Omental fat pad (tissue), 4 donors: ENCODE results near the gene VGF. TPM values are rescaled to one million over a fixed set of nuclear protein-coding genes. Genes with fewer than 3 reads are reported as not detected.

ENCODE experiments used
- ATAC-seq: fragments of 150-250 bp; one replicate; pipeline ENCODE4 v1.9.1; 2016; ENCODE audit warnings: mild to moderate bottlenecking, moderate library complexity; ENCODE audit not compliant: low FRiP score
- DNase-seq: peaks from one replicate; pipeline ENCODE4 v3.0.0-alpha.2; 2019; ENCODE audit warnings: low spot score
- total RNA-seq, 4 donors: library from RNA; depleted of rRNA; stranded (reverse); fragments of >200 nt; gene quantifications; one replicate each; pipeline ENCODE4 v1.1.0, GENCODE V29; 2016
- TF ChIP-seq, protein P1 (sequence below), 3 donors: fragments of 450-650 bp; IDR thresholded peaks; one replicate each; pipeline ENCODE4 v1.5.1; 2016 to 2017; ENCODE audit warnings: antibody characterized with exemption in 3 of 3, mild to moderate bottlenecking in 3 of 3, moderate library complexity in 2 of 3

The VGF gene
- total RNA-seq, 4 donors from 2014 or later: 0.60 TPM; not detected in 3

DNA sequence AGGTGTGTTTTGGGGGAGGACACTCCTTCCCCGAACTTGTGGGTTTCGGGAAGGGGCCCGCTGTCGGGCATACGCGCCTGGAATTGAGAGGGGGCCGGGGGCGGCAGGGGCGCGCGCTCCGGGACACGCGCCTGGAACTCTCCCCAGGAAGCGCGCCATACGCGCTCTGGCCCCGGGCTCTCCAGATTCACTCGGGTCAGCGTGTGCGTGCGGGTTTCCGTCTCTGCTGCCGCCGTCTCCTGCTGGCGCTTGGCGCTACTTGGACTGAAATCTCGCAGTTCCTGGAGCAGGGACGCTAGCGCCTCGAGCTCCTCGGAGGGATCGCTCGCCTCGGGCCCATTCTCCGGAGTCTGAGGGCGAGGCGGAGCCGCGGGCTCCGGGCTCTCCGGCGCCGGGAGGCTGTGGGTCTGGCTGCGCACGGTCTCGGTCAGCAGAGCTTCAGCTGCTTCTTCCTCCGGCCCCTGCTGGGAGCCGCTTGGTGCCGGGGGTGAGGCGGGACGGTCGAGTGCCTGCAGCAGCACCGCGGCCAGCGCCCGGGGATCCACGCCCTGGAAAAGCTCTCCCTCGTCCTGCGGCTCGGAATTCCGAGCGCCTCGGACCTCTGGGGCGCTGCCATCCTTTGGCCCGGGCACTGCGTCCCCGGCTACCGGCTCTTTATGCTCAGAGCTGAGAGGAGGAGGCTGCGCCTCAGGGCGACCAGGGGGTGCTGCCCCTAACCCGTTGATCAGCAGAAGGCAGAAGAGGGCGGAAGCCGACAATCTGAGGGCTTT, 1.1 kb downstream of the VGF start:
- DNase-seq (no peak), ATAC-seq (no peak)
- TF ChIP-seq, protein P1, sequence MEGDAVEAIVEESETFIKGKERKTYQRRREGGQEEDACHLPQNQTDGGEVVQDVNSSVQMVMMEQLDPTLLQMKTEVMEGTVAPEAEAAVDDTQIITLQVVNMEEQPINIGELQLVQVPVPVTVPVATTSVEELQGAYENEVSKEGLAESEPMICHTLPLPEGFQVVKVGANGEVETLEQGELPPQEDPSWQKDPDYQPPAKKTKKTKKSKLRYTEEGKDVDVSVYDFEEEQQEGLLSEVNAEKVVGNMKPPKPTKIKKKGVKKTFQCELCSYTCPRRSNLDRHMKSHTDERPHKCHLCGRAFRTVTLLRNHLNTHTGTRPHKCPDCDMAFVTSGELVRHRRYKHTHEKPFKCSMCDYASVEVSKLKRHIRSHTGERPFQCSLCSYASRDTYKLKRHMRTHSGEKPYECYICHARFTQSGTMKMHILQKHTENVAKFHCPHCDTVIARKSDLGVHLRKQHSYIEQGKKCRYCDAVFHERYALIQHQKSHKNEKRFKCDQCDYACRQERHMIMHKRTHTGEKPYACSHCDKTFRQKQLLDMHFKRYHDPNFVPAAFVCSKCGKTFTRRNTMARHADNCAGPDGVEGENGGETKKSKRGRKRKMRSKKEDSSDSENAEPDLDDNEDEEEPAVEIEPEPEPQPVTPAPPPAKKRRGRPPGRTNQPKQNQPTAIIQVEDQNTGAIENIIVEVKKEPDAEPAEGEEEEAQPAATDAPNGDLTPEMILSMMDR (IDR thresholded peaks at IDR 0.05): no peak

DNA sequence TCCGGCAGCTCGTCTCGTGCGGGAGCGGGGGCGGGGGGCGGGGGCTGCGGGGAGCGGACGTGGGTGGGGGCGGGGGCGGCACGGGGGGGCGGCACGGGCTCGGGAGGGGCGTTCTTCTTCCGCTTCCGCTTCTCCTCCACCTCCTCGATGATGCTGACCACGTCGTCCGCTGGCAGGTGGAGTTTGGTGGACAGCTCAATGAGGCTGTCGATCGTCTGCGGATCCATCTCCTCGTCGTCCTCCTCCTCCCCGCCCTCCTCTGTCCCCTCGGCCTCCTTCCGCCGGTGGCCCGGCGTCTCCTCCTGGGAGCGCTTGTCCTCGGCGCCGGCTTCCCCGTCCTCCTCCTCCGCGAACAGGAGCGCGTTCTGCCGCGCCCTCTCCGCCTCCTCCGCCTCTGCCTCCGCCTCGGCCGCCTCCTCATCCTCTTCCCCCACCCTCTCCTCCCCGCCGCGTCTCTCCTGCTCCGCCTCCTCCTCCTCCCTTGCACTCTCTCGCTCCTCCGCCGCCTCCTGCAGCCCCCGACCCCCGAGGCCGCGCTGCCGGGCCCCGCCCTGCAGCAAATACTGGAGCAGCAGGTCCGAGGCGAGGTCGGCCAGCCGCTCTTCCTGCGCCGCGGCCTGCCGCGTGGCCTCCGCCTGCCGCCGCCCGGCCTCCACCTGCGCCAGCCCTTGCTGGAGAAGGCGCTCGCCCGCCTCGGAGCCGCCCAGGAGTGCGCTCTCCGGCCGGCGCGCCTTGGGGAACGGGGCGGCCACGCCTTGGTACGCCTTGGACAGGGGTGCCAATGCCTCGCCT, 1.9 kb downstream of the VGF start:
- TF ChIP-seq, protein P1 (IDR thresholded peaks at IDR 0.05): no peak
- ATAC-seq (no peak), DNase-seq (no peak)

DNA sequence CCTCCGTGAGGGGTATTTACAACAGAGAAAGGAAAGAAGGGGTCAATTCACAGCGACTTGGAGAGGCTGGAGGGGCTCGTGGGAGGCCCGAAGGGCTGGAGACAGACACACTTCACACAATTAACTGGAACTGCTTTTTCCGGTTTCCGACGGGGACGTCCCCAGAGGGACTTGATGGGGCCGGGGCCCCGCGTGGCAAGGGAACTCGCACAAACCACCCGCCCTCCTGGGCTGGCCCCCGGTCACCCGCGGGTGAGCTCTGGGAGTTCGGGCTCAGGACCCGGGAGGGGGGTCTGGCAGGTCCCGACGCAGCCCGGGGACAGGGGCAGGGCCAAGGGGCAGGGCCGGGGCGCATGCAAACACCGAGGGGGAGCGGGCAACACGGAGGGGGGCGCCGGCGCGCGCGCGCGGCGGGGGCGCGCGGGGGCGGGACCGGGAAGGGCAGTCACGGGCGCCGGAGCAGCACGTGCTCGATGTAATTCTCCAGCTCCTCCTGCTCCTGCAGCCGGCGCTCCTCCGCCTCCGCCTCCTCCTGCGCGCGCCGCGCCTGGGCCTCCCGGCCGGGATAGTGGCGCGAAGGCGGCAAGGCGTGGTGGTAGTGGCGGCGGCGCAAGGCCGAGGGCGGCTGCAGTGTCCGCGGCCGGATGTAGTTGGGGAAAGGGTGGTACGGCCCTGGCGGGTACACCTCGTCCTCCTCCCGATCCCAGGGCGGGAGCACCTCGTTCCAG, 2.7 kb downstream of the VGF start:
- no peak for ATAC-seq
- TF ChIP-seq, protein P1 (IDR thresholded peaks at IDR 0.05): no peak
- DNase-seq: no peak

DNA sequence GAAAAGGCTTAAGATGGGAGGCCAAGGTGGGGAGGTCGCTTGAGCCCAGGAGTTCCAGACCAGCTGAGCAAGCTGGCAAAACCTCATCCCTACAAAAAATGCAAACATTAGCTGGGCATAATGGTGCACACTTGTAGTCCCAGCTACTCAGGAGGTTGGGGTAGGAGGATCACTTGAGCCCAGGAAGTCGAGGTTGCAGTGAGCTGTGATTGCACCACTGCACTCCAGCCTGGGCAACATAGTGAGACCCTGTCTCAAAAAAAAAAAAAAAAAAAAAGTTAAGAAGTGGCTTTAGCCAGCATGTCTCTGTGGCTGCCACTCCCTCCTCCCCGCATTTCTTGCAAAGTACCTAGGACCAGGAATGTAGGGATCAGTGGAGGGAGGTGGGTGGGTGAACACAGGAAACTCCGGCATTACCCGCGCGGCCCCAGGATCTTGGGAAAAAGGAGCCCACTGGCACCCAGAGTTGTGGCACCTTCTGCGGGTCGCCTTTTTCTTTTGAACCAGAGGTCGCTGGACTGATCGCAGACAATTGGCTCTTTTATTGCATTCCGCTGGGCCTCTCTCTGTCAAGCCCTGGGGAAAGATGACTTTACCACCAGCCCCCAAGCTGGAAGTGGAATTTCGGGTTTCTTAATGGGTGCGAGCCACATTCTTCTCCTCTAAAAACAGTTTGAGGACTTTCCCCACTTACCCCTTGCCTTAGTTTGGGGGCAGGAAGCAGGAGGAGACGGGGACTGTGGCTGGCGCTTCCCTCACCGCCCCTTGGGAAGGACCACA, 3.5 kb downstream of the VGF start:
- ATAC-seq: no peak
- DNase-seq: no peak
- TF ChIP-seq, protein P1 (IDR thresholded peaks at IDR 0.05): no peak

DNA sequence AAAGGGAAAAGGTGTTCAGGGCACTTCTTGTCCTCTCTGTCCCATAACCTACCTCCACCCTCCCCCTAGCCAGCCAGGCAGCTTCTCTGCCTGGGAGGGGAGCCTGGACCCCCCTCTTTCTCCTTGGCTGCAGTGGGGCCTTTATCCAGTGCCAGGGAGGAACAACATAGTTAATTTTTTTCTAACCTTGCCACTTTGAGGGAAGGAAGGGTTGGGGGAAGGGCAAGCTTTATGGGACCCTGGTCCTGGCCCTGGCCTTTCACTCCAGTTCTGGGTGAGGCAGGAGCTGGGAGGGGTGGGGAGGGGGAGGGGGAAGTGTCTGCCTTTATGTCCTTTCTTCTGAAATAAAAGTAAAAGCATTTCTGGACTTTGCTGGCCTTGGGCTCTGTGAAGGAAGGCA, 4.5 kb downstream of the VGF start:
- TF ChIP-seq, protein P1 (IDR thresholded peaks at IDR 0.05): no peak
- no peak for ATAC-seq
- DNase-seq: no peak
